Fibroblast of mammary gland (primary cell): ENCODE measurements around the gene AGL.
"Not testable (repeated sequence)": the region's sequence is repeated elsewhere in the genome, so short reads cannot be mapped to it uniquely, and the experiment has no call there.

ENCODE experiments used
- DNase-seq: peaks from one replicate; pipeline ENCODE4 v3.0.0-alpha.2; 2010; ENCODE audit warnings: low read depth
- H3K4me3 ChIP-seq: 2 replicates; pipeline ENCODE4 v1.5.1; 2011; ENCODE audit warnings: low read depth, mild to moderate bottlenecking, low read length, moderate library complexity; ENCODE audit not compliant: control insufficient read depth
- CTCF ChIP-seq: conservative IDR thresholded peaks from 2 replicates; pipeline ENCODE4 v1.5.1; 2011; ENCODE audit warnings: low read depth, low read length, inconsistent platforms; ENCODE audit not compliant: control insufficient read depth, insufficient read depth

AGL gene

GRCh38 chr1:99965646-99966375 lies 115.7 kb downstream of the AGL start:
- no peak overlapping the region for H3K4me3 ChIP-seq
- TF ChIP-seq CTCF, result no peak
- DNase-seq, result no peak

- TF ChIP-seq CTCF, result no peak
- no peak overlapping the region for H3K4me3 ChIP-seq
- DNase-seq, result no peak
These were observed 118.1 kb downstream of the AGL start for GRCh38 chr1:99968214-99968613.

GRCh38 chr1:99969260-99969728 lies 119.1 kb downstream of the AGL start:
- no peak for DNase-seq
- no peak for TF ChIP-seq CTCF
- H3K4me3 ChIP-seq, result peak overlapping the region; percentile 92

- DNase-seq, result peak; percentile 60
- TF ChIP-seq CTCF, result no peak
- H3K4me3 ChIP-seq, result peak within 1 kb of the TSS; percentile 92
These were observed 119.8 kb downstream of the AGL start, which contains the start of gene SLC35A3 for GRCh38 chr1:99969729-99970621. SLC35A3 (plus strand) TSS chr1:99969996; CDS start chr1:99993555, 23,559 bp downstream.

GRCh38 chr1:99970713-99971255 lies 120.6 kb downstream of the AGL start:
- TF ChIP-seq CTCF, result no peak
- no peak for DNase-seq
- peak overlapping the region; percentile 92 for H3K4me3 ChIP-seq

- not testable (repeated sequence) for H3K4me3 ChIP-seq, DNase-seq
These were observed 121.9 kb downstream of the AGL start for GRCh38 chr1:99972066-99972465.
